ENCODE data around the gene HEXIM2.

- TF ChIP-seq, protein P1, sequence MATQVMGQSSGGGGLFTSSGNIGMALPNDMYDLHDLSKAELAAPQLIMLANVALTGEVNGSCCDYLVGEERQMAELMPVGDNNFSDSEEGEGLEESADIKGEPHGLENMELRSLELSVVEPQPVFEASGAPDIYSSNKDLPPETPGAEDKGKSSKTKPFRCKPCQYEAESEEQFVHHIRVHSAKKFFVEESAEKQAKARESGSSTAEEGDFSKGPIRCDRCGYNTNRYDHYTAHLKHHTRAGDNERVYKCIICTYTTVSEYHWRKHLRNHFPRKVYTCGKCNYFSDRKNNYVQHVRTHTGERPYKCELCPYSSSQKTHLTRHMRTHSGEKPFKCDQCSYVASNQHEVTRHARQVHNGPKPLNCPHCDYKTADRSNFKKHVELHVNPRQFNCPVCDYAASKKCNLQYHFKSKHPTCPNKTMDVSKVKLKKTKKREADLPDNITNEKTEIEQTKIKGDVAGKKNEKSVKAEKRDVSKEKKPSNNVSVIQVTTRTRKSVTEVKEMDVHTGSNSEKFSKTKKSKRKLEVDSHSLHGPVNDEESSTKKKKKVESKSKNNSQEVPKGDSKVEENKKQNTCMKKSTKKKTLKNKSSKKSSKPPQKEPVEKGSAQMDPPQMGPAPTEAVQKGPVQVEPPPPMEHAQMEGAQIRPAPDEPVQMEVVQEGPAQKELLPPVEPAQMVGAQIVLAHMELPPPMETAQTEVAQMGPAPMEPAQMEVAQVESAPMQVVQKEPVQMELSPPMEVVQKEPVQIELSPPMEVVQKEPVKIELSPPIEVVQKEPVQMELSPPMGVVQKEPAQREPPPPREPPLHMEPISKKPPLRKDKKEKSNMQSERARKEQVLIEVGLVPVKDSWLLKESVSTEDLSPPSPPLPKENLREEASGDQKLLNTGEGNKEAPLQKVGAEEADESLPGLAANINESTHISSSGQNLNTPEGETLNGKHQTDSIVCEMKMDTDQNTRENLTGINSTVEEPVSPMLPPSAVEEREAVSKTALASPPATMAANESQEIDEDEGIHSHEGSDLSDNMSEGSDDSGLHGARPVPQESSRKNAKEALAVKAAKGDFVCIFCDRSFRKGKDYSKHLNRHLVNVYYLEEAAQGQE (IDR thresholded peaks at IDR 0.05; ENCODE audit: insufficient replicate concordance, low read depth): no peak
- TF ChIP-seq, protein P2, sequence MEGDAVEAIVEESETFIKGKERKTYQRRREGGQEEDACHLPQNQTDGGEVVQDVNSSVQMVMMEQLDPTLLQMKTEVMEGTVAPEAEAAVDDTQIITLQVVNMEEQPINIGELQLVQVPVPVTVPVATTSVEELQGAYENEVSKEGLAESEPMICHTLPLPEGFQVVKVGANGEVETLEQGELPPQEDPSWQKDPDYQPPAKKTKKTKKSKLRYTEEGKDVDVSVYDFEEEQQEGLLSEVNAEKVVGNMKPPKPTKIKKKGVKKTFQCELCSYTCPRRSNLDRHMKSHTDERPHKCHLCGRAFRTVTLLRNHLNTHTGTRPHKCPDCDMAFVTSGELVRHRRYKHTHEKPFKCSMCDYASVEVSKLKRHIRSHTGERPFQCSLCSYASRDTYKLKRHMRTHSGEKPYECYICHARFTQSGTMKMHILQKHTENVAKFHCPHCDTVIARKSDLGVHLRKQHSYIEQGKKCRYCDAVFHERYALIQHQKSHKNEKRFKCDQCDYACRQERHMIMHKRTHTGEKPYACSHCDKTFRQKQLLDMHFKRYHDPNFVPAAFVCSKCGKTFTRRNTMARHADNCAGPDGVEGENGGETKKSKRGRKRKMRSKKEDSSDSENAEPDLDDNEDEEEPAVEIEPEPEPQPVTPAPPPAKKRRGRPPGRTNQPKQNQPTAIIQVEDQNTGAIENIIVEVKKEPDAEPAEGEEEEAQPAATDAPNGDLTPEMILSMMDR (IDR thresholded peaks at IDR 0.05; ENCODE audit: insufficient read depth, low read length): no peak
- TF ChIP-seq SPI1 (IDR thresholded peaks at IDR 0.05; ENCODE audit: borderline replicate concordance, low read depth) (no peak), POLR2AphosphoS5 (IDR thresholded peaks at IDR 0.05; ENCODE audit: low read depth) (no peak)
Observed at GRCh38 chr17:45170280-45170930, 8.7 kb downstream of the HEXIM2 start.
